ENCODE measurements around the gene SEMA5B.

DNA sequence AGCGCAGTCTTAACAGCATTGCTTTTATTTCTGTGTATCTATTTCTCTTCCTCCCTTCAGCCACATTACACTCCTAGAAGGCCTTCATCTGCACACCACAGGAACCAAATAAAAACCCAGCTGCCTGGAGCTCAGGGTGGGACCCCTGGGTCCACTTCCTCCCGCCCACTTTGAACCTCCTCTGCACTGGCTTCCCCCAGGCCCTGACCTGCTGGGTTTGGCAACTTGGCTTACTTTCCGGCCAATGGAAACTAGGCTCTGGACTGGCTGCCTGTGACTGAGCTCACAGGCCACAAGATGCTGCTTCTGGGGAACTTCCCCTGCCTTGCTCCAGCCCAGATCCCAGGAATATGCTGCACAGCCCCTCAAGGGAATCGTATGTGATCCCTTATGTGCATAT lies 89.8 kb downstream of the SEMA5B start:
- TF ChIP-seq, protein P1, sequence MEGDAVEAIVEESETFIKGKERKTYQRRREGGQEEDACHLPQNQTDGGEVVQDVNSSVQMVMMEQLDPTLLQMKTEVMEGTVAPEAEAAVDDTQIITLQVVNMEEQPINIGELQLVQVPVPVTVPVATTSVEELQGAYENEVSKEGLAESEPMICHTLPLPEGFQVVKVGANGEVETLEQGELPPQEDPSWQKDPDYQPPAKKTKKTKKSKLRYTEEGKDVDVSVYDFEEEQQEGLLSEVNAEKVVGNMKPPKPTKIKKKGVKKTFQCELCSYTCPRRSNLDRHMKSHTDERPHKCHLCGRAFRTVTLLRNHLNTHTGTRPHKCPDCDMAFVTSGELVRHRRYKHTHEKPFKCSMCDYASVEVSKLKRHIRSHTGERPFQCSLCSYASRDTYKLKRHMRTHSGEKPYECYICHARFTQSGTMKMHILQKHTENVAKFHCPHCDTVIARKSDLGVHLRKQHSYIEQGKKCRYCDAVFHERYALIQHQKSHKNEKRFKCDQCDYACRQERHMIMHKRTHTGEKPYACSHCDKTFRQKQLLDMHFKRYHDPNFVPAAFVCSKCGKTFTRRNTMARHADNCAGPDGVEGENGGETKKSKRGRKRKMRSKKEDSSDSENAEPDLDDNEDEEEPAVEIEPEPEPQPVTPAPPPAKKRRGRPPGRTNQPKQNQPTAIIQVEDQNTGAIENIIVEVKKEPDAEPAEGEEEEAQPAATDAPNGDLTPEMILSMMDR (IDR thresholded peaks at IDR 0.05): no peak
- no peak for TF ChIP-seq POLR2A (IDR thresholded peaks at IDR 0.05)
